Keratinocyte (primary cell): ENCODE results near the gene USP28. TPM values are rescaled to one million over a fixed set of nuclear protein-coding genes. Genes with fewer than 3 reads are reported as not detected.
A peak's percentile ranks its signal among the peaks of the same experiment; 100 is the strongest.

ENCODE experiments used
- DNase-seq: peaks from one replicate; pipeline ENCODE4 v3.0.0-alpha.2; 2011; ENCODE audit warnings: low read depth, missing footprints, low spot score
- FAIRE-seq: peaks from 2 replicates; lab custom pipeline; 2011; peaks lifted over from hg19 to GRCh38; lab: Jason Lieb, UNC
- H2AFZ ChIP-seq: 2 replicates; pipeline ENCODE4 v1.6.0; 2012; ENCODE audit warnings: low read length, control low read depth, inconsistent platforms; ENCODE audit not compliant: control insufficient read depth
- H3K27ac ChIP-seq: 2 replicates; pipeline ENCODE4 v1.5.1; 2011; ENCODE audit warnings: low read length; ENCODE audit not compliant: control insufficient read depth, insufficient read depth
- H3K27me3 ChIP-seq: 3 replicates; pipeline ENCODE4 v1.6.0; 2011; ENCODE audit warnings: low read length; ENCODE audit not compliant: control insufficient read depth, insufficient read depth; ENCODE audit errors: extremely low read depth
- H3K36me3 ChIP-seq, 2 experiments: 2 replicates in 1 of 2; 3 replicates in 1 of 2; pipeline ENCODE4 v1.5.1; 2011; ENCODE audit warnings: low read length in 2 of 2, mild to moderate bottlenecking in 1 of 2; ENCODE audit not compliant: control insufficient read depth in 2 of 2, insufficient read depth in 2 of 2; ENCODE audit errors: extremely low read depth in 1 of 2
- H3K4me1 ChIP-seq: 3 replicates; pipeline ENCODE4 v1.5.1; 2011; ENCODE audit warnings: low read length; ENCODE audit not compliant: control insufficient read depth, insufficient read depth; ENCODE audit errors: extremely low read depth
- H3K4me2 ChIP-seq: 3 replicates; pipeline ENCODE4 v1.6.0; 2011; ENCODE audit warnings: low read depth, low read length; ENCODE audit not compliant: control insufficient read depth, insufficient read depth; ENCODE audit errors: extremely low read depth
- H3K4me3 ChIP-seq, 3 experiments: fragments of 200-600 bp in 1 of 3; sonication (generic) in 1 of 3; 2 replicates in 2 of 3; 3 replicates in 1 of 3; pipeline ENCODE4 v1.5.1; 2011 to 2016; ENCODE audit warnings: low read length in 3 of 3, mild to moderate bottlenecking in 3 of 3, control low read depth in 2 of 3, inconsistent platforms in 1 of 3, low read depth in 1 of 3, mixed read lengths in 1 of 3, mixed run types in 1 of 3, moderate library complexity in 1 of 3; ENCODE audit not compliant: control insufficient read depth in 2 of 3, insufficient read depth in 2 of 3; ENCODE audit errors: extremely low read depth in 1 of 3
- H3K79me2 ChIP-seq: 2 replicates; pipeline ENCODE4 v1.6.0; 2012; ENCODE audit warnings: low read length; ENCODE audit not compliant: control insufficient read depth, insufficient read depth
- H3K9ac ChIP-seq: 3 replicates; pipeline ENCODE4 v1.6.0; 2011; ENCODE audit warnings: low read length; ENCODE audit not compliant: control insufficient read depth, insufficient read depth; ENCODE audit errors: extremely low read depth
- H3K9me1 ChIP-seq: 3 replicates; pipeline ENCODE4 v1.6.0; 2011; ENCODE audit warnings: low read length; ENCODE audit not compliant: control insufficient read depth, insufficient read depth; ENCODE audit errors: extremely low read depth
- H3K9me3 ChIP-seq: 2 replicates; pipeline ENCODE4 v1.5.1; 2012; ENCODE audit warnings: low read depth, low read length; ENCODE audit not compliant: control insufficient read depth
- H4K20me1 ChIP-seq: 3 replicates; pipeline ENCODE4 v1.6.0; 2011; ENCODE audit warnings: low read length; ENCODE audit not compliant: control insufficient read depth, insufficient read depth; ENCODE audit errors: extremely low read depth
- CTCF ChIP-seq, 3 experiments: IDR thresholded peaks in 1 of 3; conservative IDR thresholded peaks in 1 of 3; optimal IDR thresholded peaks in 1 of 3; 2 replicates in 2 of 3; 3 replicates in 1 of 3; pipeline versions ENCODE3 to v1.5.1; 2011; ENCODE audit warnings: low read length in 3 of 3, mild to moderate bottlenecking in 3 of 3, moderate library complexity in 2 of 3, control low read depth in 1 of 3, inconsistent platforms in 1 of 3; ENCODE audit not compliant: insufficient read depth in 2 of 3; ENCODE audit errors: extremely low read depth in 1 of 3
- EZH2 ChIP-seq: IDR thresholded peaks from one replicate; pipeline ENCODE4 v1.6.1; 2012; ENCODE audit warnings: inconsistent platforms, mild to moderate bottlenecking, low read length, moderate library complexity
- dilution Hi-C: fragments of 300-500 bp; cut with MboI; formaldehyde crosslinking; loops from one replicate; pipeline ENCODE4 v1.7.0; 2020; ENCODE audit warnings: low sequenced_read_pairs; ENCODE audit not compliant: extremely low pct_ligation_motif_present
- polyA plus RNA-seq, 5 experiments: library from polyadenylated mRNA; depleted of rRNA in 3 of 5; stranded (reverse) in 3 of 5; stranded (forward) in 1 of 5; unstranded in 1 of 5; fragments of >200 nt; gene quantifications; 1 replicate in 1 of 5; 2 replicates in 3 of 5; 3 replicates in 1 of 5; pipeline versions ENCODE4 v1.2.1 to v1.2.3, GENCODE V29; 2011 to 2012; ENCODE audit warnings: missing spikeins in 2 of 5, low read depth in 1 of 5, low replicate concordance in 1 of 5

USP28 gene
- polyA plus RNA-seq, 1 donor (not counting 4 experiments of a cell fraction or from before 2014, with no cell fraction given) = 37.4 TPM

- FAIRE-seq = no peak
- no peaks in the 10 kb centered on the region for H3K9me1 ChIP-seq
- dilution Hi-C loops = no loop called here
- H3K79me2 ChIP-seq = peaks cover 10% of the 10 kb centered on the region
- H3K4me2 ChIP-seq = peak overlapping the region; percentile 95
- peak overlapping the region; percentile 94 for H2AFZ ChIP-seq
- no peaks in the 10 kb centered on the region for H3K9me3 ChIP-seq
- H3K9ac ChIP-seq = peak overlapping the region; percentile 82
- no peak for DNase-seq
- H3K27ac ChIP-seq = peak overlapping the region; percentile 77
- peaks cover 10% of the 10 kb centered on the region for H3K4me1 ChIP-seq
- TF ChIP-seq EZH2 = no peak
- no peak for TF ChIP-seq CTCF (optimal IDR thresholded peaks at IDR 0.05 in 1 of 3, IDR thresholded peaks at IDR 0.05 in 1 of 3, conservative IDR thresholded peaks at IDR 0.05 in 1 of 3; ENCODE audit: extremely low read depth in 1 of 3, insufficient read depth in 2 of 3, low read length in 3 of 3)
- no peaks in the 10 kb centered on the region for H4K20me1 ChIP-seq
- peak overlapping the region; percentile 70 to 80 (median 72) for H3K4me3 ChIP-seq
- H3K27me3 ChIP-seq = no peaks in the 10 kb centered on the region
- no peaks in the 10 kb centered on the region for H3K36me3 ChIP-seq
These were observed 864 bp upstream of the USP28 start for GRCh38 chr11:113876074-113876797.

- no peaks in the 10 kb centered on the region for H3K9me3 ChIP-seq
- H3K79me2 ChIP-seq = peaks cover 10% of the 10 kb centered on the region
- H3K27me3 ChIP-seq = no peaks in the 10 kb centered on the region
- H3K9ac ChIP-seq = peak overlapping the region; percentile 88
- FAIRE-seq = no peak
- H3K4me1 ChIP-seq = peaks cover 10% of the 10 kb centered on the region
- H3K9me1 ChIP-seq = no peaks in the 10 kb centered on the region
- no peaks in the 10 kb centered on the region for H4K20me1 ChIP-seq
- peak overlapping the region; percentile 72 to 93 (median 81) for H3K4me3 ChIP-seq
- peak overlapping the region; percentile 86 for H2AFZ ChIP-seq
- peak overlapping the region; percentile 72 for H3K27ac ChIP-seq
- no peak for TF ChIP-seq CTCF (optimal IDR thresholded peaks at IDR 0.05 in 1 of 3, IDR thresholded peaks at IDR 0.05 in 1 of 3, conservative IDR thresholded peaks at IDR 0.05 in 1 of 3; ENCODE audit: extremely low read depth in 1 of 3, insufficient read depth in 2 of 3, low read length in 3 of 3)
- TF ChIP-seq EZH2 = no peak
- H3K36me3 ChIP-seq = peaks cover 0 to 1% of the 10 kb centered on the region in 2 experiments
- dilution Hi-C loops = no loop called here
- DNase-seq = no peak
- H3K4me2 ChIP-seq = peak overlapping the region; percentile 92
These were observed 665 bp downstream of the USP28 start for GRCh38 chr11:113874581-113875233.
